ENCODE results near the gene AP1G1. TPM values are rescaled to one million over a fixed set of nuclear protein-coding genes. Genes with fewer than 3 reads are reported as not detected.
A peak's percentile ranks its signal among the peaks of the same experiment; 100 is the strongest.
"Not testable (repeated sequence)": the region's sequence is repeated elsewhere in the genome, so short reads cannot be mapped to it uniquely, and the experiment has no call there.

The AP1G1 gene
- total RNA-seq, 1 donor from 2014 or later, result 39.2 TPM

DNA sequence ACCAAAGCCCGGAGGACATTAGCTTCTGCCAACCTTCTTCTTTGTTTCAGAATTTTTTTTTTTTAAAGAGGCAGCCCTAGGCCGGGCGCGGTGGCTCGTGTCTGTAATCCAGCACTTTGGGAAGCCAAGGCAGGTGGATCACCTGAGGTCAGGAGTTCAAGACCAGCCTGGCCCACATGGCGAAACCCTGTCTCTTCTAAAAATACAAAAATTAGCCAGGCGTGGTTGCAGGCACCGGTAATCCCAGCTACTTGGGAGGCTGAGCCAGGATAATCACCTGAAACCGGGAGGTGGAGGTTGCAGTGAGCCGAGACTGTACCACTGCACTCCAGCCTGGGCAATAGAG lies 8.5 kb upstream of the AP1G1 start:
- DNase-seq (ENCODE audit: low spot score); intact Hi-C loops (cut with DNase I): not testable (repeated sequence)

- DNase-seq (ENCODE audit: low spot score), result no peak
- intact Hi-C loops (cut with DNase I), result no loop called here
These were observed 2.7 kb upstream of the AP1G1 start for GRCh38 chr16:71811261-71811803.

DNA sequence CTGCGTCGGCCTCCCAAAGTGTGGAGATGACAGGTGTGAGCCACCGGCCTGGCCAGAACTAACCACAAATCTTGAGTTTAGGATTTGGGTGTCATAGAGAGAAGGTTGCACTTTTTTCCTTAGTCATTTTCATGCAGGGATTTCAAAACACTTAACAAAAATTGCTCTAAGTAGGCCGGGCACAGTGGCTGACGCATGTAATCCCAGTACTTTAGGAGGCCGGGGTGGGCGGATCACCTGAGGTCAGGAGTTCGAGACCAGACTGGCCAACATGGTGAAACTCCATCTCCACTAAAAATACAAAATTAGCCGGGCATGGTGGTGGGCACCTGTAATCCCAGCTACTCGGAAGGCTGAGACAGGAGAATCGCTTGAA lies 1.5 kb upstream of the AP1G1 start:
- intact Hi-C loops (cut with DNase I), result not testable (repeated sequence)

GRCh38 chr16:71807905-71808592 lies 585 bp downstream of the AP1G1 start:
- intact Hi-C loops (cut with DNase I), result loop anchor here (2.0 to 5.0 kb wide), 3 partner anchors 39 to 87 kb away; partner anchors contain the start of genes ATXN1L, IST1 and PHLPP2

More for the DNA sequence above, 1.5 kb upstream of the AP1G1 start:
- DNase-seq (ENCODE audit: low spot score), result not testable (repeated sequence)

DNA sequence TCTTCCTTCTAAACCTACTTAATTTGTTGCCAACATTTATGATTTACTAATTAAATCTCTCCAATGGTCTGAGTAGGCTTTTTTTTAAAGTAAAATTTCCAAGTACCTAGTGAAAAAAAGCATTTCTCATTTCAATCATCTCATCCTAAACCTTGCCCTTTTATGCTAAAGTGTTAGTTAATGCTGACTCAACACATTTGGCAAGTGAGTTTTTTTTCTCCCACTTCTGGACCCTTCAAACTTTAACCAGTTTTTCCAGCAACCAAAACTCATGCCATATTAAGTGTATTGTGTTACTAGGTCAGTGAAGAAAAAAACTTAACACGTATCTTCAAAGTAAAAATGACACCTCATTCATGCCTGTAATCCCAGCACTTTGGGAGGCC lies 5.3 kb downstream of the AP1G1 start:
- intact Hi-C loops (cut with DNase I), result no loop called here
- DNase-seq (ENCODE audit: low spot score), result no peak

More at GRCh38 chr16:71807905-71808592, 585 bp downstream of the AP1G1 start:
- peak; percentile 78 for DNase-seq (ENCODE audit: low spot score)

DNA sequence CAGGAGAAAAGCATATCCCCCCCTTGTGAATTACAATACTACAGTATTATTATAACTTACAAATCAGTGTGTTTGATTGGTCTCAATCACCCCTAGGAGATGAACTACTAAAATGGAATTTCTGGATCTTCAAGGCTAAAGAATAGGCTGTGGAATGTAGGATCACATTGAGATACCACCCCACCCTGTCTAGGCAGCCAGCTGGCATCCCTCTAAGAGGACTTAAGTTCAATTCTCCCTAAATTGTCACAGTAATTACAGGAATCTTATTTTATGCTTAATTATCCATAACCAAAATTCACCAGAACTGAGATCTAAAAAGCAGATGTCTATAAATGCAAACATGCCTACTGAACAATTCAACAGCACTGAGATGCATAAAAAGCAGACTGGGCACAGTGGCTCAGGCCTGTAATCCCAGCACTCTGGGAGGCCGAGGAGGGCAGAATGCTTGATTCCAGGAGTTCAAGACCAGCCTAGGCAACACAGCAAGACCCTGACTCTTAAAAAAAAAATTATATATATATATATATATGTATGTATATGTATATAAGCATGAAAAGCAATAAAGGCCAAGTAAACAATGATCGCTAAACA lies 12.0 kb downstream of the AP1G1 start:
- DNase-seq (ENCODE audit: low spot score), result no peak
- intact Hi-C loops (cut with DNase I), result no loop called here

GRCh38 chr16:71794943-71795342 lies 13.7 kb downstream of the AP1G1 start:
- intact Hi-C loops (cut with DNase I), result no loop called here

GRCh38 chr16:71794018-71794417 lies 14.6 kb downstream of the AP1G1 start:
- intact Hi-C loops (cut with DNase I), result no loop called here

More at GRCh38 chr16:71794943-71795342, 13.7 kb downstream of the AP1G1 start:
- DNase-seq (ENCODE audit: low spot score), result no peak

DNA sequence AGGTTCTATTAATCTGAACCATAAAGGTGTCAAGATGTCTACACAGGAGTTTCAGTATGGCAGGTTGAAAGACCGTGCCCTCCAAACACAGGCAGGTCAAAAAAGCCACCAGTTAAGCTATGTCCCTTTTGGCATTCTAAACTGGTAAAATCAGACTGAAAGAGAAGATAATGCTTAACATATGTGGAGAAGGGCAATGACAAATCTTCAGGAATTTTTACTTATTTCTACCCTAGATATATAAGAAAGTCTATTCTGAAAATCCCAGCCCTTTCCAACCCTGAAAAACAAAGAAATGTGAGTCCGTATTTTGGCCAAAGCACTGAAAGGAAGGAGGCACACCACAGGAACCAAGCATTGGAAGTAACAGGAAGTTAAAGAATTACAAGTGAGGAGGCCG lies 16.5 kb downstream of the AP1G1 start:
- intact Hi-C loops (cut with DNase I), result no loop called here
- no peak for DNase-seq (ENCODE audit: low spot score)

More at GRCh38 chr16:71794018-71794417, 14.6 kb downstream of the AP1G1 start:
- DNase-seq (ENCODE audit: low spot score), result no peak

DNA sequence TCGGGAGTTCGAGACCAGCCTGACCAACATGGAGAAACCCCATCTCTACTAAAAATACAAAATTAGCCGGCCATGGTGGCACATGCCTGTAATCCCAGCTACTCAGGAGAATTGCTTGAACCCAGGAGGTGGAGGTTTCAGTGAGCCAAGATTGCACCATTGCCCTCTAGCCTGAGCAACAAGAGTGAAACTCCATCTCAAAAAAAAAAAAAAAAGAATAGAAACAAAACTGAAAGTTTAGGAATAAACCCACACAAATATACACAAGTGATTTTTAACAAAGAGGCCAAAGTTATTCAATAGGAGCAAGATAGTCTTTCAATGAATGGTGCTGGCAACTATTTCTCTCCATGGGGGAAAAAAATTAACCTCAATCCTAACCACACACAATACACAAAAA lies 18.3 kb downstream of the AP1G1 start:
- DNase-seq (ENCODE audit: low spot score); intact Hi-C loops (cut with DNase I): not testable (repeated sequence)

DNA sequence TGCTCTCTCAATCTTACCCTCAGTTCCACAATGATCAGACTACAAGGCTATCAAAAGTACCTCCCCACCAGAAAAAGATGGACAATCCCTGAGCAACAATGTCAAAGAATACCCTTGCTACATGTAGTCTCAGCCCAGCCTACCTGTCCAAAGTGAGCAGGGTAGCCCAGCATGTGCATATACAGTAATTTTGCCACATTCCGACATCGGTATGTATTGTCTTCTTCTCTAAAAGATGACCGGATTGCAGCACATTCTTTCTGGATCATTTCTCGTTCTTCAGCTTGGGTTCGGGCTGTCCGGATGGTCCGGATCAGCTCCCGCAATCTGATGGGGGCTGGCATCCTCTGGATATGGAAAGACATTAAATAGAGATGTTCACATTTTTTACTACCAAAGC lies 19.5 kb downstream of the AP1G1 start:
- intact Hi-C loops (cut with DNase I), result no loop called here
- no peak for DNase-seq (ENCODE audit: low spot score)

DNA sequence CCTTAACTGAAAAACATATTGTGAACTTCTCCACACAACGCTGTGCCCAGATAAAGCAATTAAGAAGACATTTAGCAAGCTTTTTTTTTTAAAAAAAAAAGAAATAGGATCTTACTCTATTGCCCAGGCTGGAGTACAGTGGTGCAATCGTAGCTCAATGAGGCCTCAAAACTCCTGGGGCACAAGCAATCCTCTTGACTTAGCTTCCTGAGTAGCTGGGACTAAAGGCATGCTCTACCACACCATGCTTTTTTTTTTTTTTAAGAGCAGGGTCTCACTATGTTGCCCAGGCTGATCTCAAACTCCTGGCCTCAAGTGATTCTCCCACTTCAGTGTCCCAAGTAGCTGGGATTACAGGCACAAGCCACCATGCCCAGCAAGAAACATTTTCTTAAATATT lies 20.1 kb downstream of the AP1G1 start:
- intact Hi-C loops (cut with DNase I), result no loop called here
- DNase-seq (ENCODE audit: low spot score), result no peak

DNA sequence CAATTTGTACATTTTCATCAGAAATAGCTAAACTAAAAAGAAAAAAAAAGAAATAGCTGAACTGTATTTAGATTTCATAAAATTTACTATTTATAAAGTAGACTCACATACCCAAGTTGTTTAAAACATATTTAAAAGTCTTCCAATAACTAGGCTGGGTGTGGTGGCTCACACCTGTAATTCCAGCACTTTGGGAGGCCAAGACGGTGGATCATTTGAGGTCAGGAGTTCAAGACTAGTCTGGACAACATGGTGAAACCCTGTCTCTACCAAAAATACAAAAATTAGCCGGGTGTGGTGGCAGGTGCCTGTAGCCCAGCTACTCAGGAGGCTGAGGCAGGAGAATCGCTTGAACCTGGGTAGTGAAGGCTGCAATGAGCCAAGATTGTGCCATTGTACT lies 23.5 kb downstream of the AP1G1 start:
- intact Hi-C loops (cut with DNase I); DNase-seq (ENCODE audit: low spot score): not testable (repeated sequence)

- no peak for DNase-seq (ENCODE audit: low spot score)
- intact Hi-C loops (cut with DNase I), result no loop called here
These were observed 24.5 kb downstream of the AP1G1 start for GRCh38 chr16:71784093-71784492.

DNA sequence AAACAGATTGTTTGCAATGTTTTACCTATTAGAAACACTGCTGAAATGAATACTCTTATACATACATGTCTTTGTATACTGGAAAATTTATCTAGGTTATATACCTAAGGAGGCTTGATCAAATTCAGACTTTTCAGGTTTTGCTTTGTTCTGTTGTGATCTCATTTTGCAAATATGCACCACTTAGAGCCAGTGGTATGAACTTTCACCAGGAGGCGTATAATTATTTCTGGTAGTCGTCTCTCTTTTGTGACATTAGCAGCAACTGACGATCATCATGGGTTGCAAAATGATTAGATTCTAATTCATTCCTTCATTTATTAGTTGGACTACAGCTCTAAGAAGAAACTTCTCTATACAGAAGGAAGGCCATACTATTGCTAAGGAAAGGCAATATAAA lies 26.9 kb downstream of the AP1G1 start:
- intact Hi-C loops (cut with DNase I), result no loop called here
- no peak for DNase-seq (ENCODE audit: low spot score)

GRCh38 chr16:71780521-71781089 lies 28.0 kb downstream of the AP1G1 start:
- DNase-seq (ENCODE audit: low spot score), result no peak
- intact Hi-C loops (cut with DNase I), result no loop called here

GRCh38 chr16:71778780-71779179 lies 29.9 kb downstream of the AP1G1 start:
- intact Hi-C loops (cut with DNase I), result no loop called here
- DNase-seq (ENCODE audit: low spot score), result no peak

- intact Hi-C loops (cut with DNase I), result no loop called here
- DNase-seq (ENCODE audit: low spot score), result no peak
These were observed 31.3 kb downstream of the AP1G1 start for GRCh38 chr16:71777329-71777728.

DNA sequence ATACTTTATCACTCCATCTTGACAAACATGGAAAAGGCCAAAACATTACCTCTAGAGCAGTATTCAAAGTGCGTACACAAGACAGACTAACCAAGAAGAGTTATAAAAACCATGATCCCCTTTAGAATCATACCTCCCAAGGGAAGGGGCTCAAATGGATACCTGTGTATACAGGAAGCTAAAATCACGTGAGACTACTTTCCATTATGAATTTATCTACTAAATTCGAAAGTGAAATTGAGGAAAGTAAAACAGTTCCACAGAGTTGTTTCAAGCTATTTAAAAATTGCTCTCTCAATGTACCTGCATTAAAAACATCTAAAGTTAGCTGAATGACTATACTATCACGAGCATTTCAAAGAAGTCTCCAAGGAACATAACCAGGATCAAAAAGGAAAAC lies 32.7 kb downstream of the AP1G1 start:
- no peak for DNase-seq (ENCODE audit: low spot score)
- intact Hi-C loops (cut with DNase I), result no loop called here

- DNase-seq (ENCODE audit: low spot score), result no peak
These were observed 37.1 kb downstream of the AP1G1 start for GRCh38 chr16:71771571-71771970.

GRCh38 chr16:71769222-71769621 lies 39.4 kb downstream of the AP1G1 start:
- intact Hi-C loops (cut with DNase I), result no loop called here
- no peak for DNase-seq (ENCODE audit: low spot score)

More at GRCh38 chr16:71771571-71771970, 37.1 kb downstream of the AP1G1 start:
- intact Hi-C loops (cut with DNase I), result no loop called here

All from cardiac septum (tissue), 1 donor.